KMS-11 (cell line): Measurements from ENCODE around the gene SLC4A8.

Experiments used
- H2AFZ ChIP-seq: fragments of 200-600 bp; sonication (generic); 2 replicates; pipeline ENCODE4 v1.6.1; 2016; ENCODE audit warnings: antibody characterized with exemption, mixed run types, low read depth
- H3K27ac ChIP-seq: fragments of 200-600 bp; sonication (generic); 2 replicates; pipeline ENCODE4 v1.6.1; 2016; ENCODE audit warnings: mild to moderate bottlenecking, mixed run types
- H3K27me3 ChIP-seq: fragments of 200-600 bp; sonication (generic); 2 replicates; pipeline ENCODE4 v1.6.1; 2017; ENCODE audit warnings: mild to moderate bottlenecking, low read depth, mixed run types, moderate library complexity; ENCODE audit not compliant: insufficient read depth
- H3K36me3 ChIP-seq: fragments of 200-600 bp; sonication (generic); 2 replicates; pipeline ENCODE4 v1.6.1; 2017; ENCODE audit warnings: mild to moderate bottlenecking, mixed run types; ENCODE audit not compliant: insufficient read depth
- H3K4me1 ChIP-seq: fragments of 200-600 bp; sonication (generic); 2 replicates; pipeline ENCODE4 v1.6.1; 2016; ENCODE audit warnings: mild to moderate bottlenecking, low read depth, mixed run types; ENCODE audit not compliant: poor library complexity, severe bottlenecking
- H3K4me2 ChIP-seq: fragments of 200-600 bp; sonication (generic); 2 replicates; pipeline ENCODE4 v1.7.0; 2016; ENCODE audit warnings: mild to moderate bottlenecking, mixed run types
- H3K4me3 ChIP-seq: fragments of 200-600 bp; sonication (generic); IDR thresholded peaks from 2 replicates; pipeline ENCODE4 v1.6.1; 2017; ENCODE audit warnings: low read depth, low read length, mixed read lengths; ENCODE audit not compliant: insufficient read depth
- H3K79me2 ChIP-seq: fragments of 200-600 bp; sonication (generic); 2 replicates; pipeline ENCODE4 v1.6.1; 2016; ENCODE audit warnings: low read depth, mixed run types; ENCODE audit not compliant: insufficient read depth
- H3K9ac ChIP-seq: fragments of 200-600 bp; sonication (generic); 2 replicates; pipeline ENCODE4 v1.6.1; 2016; ENCODE audit warnings: mild to moderate bottlenecking, mixed run types
- H4K20me1 ChIP-seq: fragments of 200-600 bp; sonication (generic); 2 replicates; pipeline ENCODE4 v1.6.1; 2016; ENCODE audit warnings: mild to moderate bottlenecking, mixed run types; ENCODE audit not compliant: insufficient read depth
- TF ChIP-seq, protein P1 (sequence below): fragments of 200-600 bp; sonication (generic); conservative IDR thresholded peaks from 2 replicates; pipeline ENCODE4 v1.6.1; 2017; ENCODE audit warnings: low read depth, mild to moderate bottlenecking, antibody characterized with exemption, low read length, moderate library complexity, mixed read lengths

Gene SLC4A8

DNA sequence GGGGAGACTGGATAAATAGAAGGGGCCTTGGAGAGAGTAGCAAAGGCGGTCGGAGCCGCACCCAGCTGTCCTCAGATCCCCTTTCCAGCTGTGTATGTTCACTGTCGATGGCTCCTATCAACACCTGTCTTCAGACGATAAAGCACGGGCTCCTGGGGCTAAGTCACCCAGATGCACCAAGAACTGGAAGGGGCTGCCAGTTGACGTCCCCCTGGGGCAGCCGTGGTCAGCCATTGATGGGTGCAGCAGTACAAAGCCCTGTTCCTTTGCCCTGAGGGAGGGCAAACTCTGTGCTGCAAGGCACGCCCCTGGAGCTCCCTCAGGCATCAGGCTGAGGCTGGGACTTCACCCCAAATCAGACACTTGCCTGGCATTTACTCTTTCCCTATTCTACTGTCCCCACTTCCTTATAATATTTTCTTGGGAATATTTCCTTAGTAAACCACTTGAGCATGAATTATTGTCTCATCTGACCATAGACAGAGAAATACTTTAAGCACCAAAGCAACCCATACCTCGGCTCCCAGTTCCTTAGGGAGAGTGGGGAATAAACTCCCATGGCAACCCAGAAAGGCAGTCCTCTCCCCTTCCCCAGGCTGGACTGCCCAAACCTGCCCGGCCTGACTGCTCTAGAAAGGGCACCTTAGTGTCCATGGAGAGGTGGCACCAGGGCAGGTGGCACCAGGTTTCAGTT lies 106.8 kb downstream of the SLC4A8 start:
- H3K36me3 ChIP-seq = no peaks in the 10 kb centered on the region
- peak overlapping the region; percentile 47 for H2AFZ ChIP-seq
- H3K9ac ChIP-seq = no peak overlapping the region

DNA sequence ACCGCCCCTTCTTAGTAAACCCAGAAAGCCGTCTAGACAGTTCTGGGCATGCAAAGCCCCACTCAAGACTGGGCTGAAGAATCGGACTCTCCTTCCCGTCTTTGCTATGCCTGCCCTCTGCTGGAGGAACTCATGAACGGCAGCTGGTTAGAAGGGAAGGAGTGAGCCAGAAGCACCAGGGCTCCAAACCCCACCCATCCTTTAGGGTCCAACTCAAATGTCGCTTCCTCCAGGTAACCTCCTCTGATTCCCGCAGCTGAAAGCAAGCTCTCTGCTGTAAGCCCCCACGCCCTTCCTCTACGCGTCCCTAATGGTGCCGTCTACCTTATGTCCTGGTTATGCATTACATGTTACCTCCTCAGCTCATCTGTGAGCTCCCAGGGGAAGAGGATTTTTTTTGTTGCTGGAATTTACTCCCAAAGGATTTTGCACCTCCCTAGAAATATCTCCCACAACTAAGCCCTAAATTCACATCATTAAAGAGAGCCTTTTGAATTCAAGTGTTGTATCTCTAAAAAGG lies 107.4 kb downstream of the SLC4A8 start:
- Histone ChIP-seq H3K27me3 (no peaks in the 10 kb centered on the region; the same call in 1 of the 2 replicates), H3K4me3 (no peak overlapping the region), H3K79me2 (no peaks in the 10 kb centered on the region), H2AFZ (peak overlapping the region; percentile 47), H3K4me1 (no peaks in the 10 kb centered on the region), H3K36me3 (no peaks in the 10 kb centered on the region), H3K4me2 (0 out of 2 replicates have a peak overlapping the region, but pooled peaks have one; percentile 15), H3K27ac (no peak overlapping the region), H3K9ac (no peak overlapping the region), H4K20me1 (no peaks in the 10 kb centered on the region)
- TF ChIP-seq, protein P1, sequence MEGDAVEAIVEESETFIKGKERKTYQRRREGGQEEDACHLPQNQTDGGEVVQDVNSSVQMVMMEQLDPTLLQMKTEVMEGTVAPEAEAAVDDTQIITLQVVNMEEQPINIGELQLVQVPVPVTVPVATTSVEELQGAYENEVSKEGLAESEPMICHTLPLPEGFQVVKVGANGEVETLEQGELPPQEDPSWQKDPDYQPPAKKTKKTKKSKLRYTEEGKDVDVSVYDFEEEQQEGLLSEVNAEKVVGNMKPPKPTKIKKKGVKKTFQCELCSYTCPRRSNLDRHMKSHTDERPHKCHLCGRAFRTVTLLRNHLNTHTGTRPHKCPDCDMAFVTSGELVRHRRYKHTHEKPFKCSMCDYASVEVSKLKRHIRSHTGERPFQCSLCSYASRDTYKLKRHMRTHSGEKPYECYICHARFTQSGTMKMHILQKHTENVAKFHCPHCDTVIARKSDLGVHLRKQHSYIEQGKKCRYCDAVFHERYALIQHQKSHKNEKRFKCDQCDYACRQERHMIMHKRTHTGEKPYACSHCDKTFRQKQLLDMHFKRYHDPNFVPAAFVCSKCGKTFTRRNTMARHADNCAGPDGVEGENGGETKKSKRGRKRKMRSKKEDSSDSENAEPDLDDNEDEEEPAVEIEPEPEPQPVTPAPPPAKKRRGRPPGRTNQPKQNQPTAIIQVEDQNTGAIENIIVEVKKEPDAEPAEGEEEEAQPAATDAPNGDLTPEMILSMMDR = peak; percentile 87

More for the DNA sequence above, 106.8 kb downstream of the SLC4A8 start:
- Histone ChIP-seq H3K4me3 (no peak overlapping the region), H4K20me1 (no peaks in the 10 kb centered on the region), H3K79me2 (no peaks in the 10 kb centered on the region), H3K27ac (no peak overlapping the region), H3K27me3 (no peaks in the 10 kb centered on the region; the same call in 1 of the 2 replicates), H3K4me2 (0 out of 2 replicates have a peak overlapping the region, but pooled peaks have one; percentile 15), H3K4me1 (no peaks in the 10 kb centered on the region)
- TF ChIP-seq, protein P1 = no peak

DNA sequence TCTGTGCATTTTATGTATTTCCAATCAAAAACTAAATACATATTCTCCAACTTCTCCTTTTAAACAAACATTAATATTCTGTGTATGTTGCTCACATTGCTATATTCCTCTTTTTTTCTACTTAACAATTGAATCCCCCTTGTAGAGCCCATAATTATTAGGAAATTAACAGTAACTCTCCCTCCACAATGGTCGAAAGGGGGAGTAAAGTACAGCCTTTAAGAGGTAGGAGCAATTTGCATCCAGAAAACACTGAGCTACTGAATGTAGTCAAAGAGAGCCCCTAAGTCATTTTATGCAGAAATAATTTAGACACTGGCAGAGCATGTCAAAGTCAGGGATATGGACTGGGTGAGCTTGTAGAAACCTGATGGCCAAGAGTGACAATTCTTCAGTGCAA lies 109.2 kb downstream of the SLC4A8 start:
- no peaks in the 10 kb centered on the region for H3K4me1 ChIP-seq
- H3K9ac ChIP-seq = no peak overlapping the region
- no peaks in the 10 kb centered on the region; the same call in 1 of the 2 replicates for H3K27me3 ChIP-seq
- no peaks in the 10 kb centered on the region for H4K20me1 ChIP-seq
- H3K4me3 ChIP-seq = no peak overlapping the region
- H3K79me2 ChIP-seq = no peaks in the 10 kb centered on the region
- H2AFZ ChIP-seq = no peak overlapping the region
- H3K27ac ChIP-seq = no peak overlapping the region
- TF ChIP-seq, protein P1 = no peak
- H3K36me3 ChIP-seq = no peaks in the 10 kb centered on the region
- H3K4me2 ChIP-seq = no peak overlapping the region

DNA sequence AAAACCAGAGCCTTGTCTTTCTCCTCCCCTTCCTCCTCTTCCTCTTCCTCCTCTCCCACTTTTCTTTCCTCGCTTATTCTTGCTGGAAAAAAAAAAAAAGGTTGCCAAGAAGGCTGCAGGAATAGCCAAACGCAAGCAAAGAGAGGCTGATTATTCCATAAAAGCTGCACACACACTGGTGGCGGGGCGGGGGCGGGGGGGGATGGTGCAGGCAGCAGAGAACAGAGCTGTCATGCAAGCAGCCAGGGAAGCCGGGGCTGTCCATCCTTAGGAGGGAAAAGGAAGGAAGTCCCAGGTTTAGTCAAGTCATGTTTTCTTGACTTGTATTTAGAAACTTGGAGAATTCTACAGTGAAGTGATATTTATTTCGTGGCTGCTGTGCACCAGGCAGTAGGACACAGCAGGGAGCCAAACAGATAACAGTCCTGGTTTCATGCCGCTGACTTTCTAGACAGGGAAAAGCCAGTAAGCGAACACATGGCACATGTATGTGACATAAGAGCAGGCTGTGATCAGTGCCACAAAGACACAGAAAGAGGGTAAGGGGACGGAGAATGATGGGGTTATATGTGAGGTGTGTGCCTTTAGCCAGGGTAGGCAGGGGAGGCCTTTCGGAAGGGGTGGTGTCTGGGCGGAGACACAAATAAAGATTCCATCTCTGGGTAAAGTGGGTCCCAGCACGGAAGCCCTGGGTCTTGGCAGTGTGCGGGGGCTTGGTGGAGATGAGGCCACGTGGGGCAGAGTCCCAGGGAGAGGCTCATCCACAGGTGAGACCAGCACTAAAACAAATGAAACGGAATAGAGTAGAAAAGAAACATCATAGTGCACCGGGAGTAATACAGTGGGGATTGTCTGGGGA lies 109.8 kb downstream of the SLC4A8 start:
- Histone ChIP-seq H3K79me2 (no peaks in the 10 kb centered on the region), H3K27me3 (no peaks in the 10 kb centered on the region; the same call in 1 of the 2 replicates), H3K4me1 (no peaks in the 10 kb centered on the region), H2AFZ (no peak overlapping the region), H3K4me2 (no peak overlapping the region), H3K27ac (no peak overlapping the region), H3K9ac (no peak overlapping the region), H3K36me3 (no peaks in the 10 kb centered on the region), H4K20me1 (no peaks in the 10 kb centered on the region), H3K4me3 (no peak overlapping the region)
- TF ChIP-seq, protein P1 = no peak
